Uterus (tissue), 4 donors: ENCODE results near the gene EXTL1. TPM values are rescaled to one million over a fixed set of nuclear protein-coding genes. Genes with fewer than 3 reads are reported as not detected.

Experiments used
- DNase-seq, 2 donors: peaks; one replicate each; pipeline ENCODE4 v3.0.0-alpha.2; 2019 to 2020
- H3K27ac ChIP-seq, 2 donors: fragments of 200-600 bp; sonication (generic); 1 replicate in 1 of 2; 2 replicates in 1 of 2; pipeline ENCODE4 v1.5.1; 2016 to 2018
- H3K27me3 ChIP-seq, 2 donors: fragments of 200-600 bp; sonication (generic); one replicate each; pipeline ENCODE4 v1.5.1; 2018 to 2019; ENCODE audit warnings: control low read depth in 1 of 2
- H3K36me3 ChIP-seq, 2 donors: fragments of 200-600 bp; sonication (generic); one replicate each; pipeline ENCODE4 v1.5.1; 2019; ENCODE audit warnings: control low read depth in 1 of 2
- H3K4me1 ChIP-seq, 2 donors: fragments of 200-600 bp; sonication (generic); one replicate each; pipeline ENCODE4 v1.5.1; 2018 to 2019; ENCODE audit warnings: control low read depth in 1 of 2
- H3K4me3 ChIP-seq, 2 donors: fragments of 200-600 bp; sonication (generic); 1 replicate in 1 of 2; 2 replicates in 1 of 2; pipeline ENCODE4 v1.5.1; 2018 to 2019; ENCODE audit warnings: mild to moderate bottlenecking in 1 of 2
- H3K9me3 ChIP-seq, 2 donors: fragments of 200-600 bp; sonication (generic); one replicate each; pipeline ENCODE4 v1.5.1; 2019; ENCODE audit warnings: control low read depth in 1 of 2
- POLR2A ChIP-seq, 2 donors: fragments of 450-650 bp; IDR thresholded peaks; one replicate each; pipeline ENCODE4 v1.6.1; 2016; ENCODE audit warnings: antibody characterized with exemption in 2 of 2, mild to moderate bottlenecking in 1 of 2, moderate library complexity in 1 of 2
- intact Hi-C: fragments of 100-400 bp; cut with DNase I; formaldehyde crosslinking; loops from one replicate; pipeline ENCODE4 v1.15.1; 2023; ENCODE audit warnings: low total_unique reads
- total RNA-seq, 4 donors: library from RNA; depleted of rRNA in 3 of 4; stranded (reverse); fragments of >200 nt in 3 of 4; gene quantifications; one replicate each; pipeline versions ENCODE4 v1.1.0 to v1.2.4, GENCODE V29; 2014 to 2023
- TF ChIP-seq, protein P1 (sequence below), 4 experiments: fragments of 200-600 bp in 2 of 4; fragments of 450-650 bp in 2 of 4; sonication (generic) in 2 of 4; IDR thresholded peaks; one replicate each; pipeline ENCODE4 v1.5.1; 2016 to 2019; ENCODE audit warnings: antibody characterized with exemption in 4 of 4, mild to moderate bottlenecking in 2 of 4, moderate library complexity in 1 of 4
- donor health status: DM: yes; HTN: yes; CAD: no.

The EXTL1 gene
- total RNA-seq, 4 donors from 2014 or later: 0.26 to 2.7 (median 1.7) TPM; not detected in 1

GRCh38 chr1:26037904-26038303, 16.3 kb downstream of the EXTL1 start:
- Histone ChIP-seq H3K36me3 (no peaks in the 10 kb centered on the region), H3K27ac (no peak overlapping the region), H3K4me1 (peaks cover 0 to 7% of the 10 kb centered on the region in 2 donors), H3K4me3 (no peak overlapping the region), H3K9me3 (no peaks in the 10 kb centered on the region), H3K27me3 (no peaks in the 10 kb centered on the region)
- intact Hi-C loops: loop anchor here (5.0 kb wide), 2 partner anchors 109 to 124 kb away; no protein-coding TSS in a partner anchor
- no peak for TF ChIP-seq POLR2A (IDR thresholded peaks at IDR 0.05)
- TF ChIP-seq, protein P1, sequence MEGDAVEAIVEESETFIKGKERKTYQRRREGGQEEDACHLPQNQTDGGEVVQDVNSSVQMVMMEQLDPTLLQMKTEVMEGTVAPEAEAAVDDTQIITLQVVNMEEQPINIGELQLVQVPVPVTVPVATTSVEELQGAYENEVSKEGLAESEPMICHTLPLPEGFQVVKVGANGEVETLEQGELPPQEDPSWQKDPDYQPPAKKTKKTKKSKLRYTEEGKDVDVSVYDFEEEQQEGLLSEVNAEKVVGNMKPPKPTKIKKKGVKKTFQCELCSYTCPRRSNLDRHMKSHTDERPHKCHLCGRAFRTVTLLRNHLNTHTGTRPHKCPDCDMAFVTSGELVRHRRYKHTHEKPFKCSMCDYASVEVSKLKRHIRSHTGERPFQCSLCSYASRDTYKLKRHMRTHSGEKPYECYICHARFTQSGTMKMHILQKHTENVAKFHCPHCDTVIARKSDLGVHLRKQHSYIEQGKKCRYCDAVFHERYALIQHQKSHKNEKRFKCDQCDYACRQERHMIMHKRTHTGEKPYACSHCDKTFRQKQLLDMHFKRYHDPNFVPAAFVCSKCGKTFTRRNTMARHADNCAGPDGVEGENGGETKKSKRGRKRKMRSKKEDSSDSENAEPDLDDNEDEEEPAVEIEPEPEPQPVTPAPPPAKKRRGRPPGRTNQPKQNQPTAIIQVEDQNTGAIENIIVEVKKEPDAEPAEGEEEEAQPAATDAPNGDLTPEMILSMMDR (IDR thresholded peaks at IDR 0.05): no peak
- DNase-seq: no peak

DNA sequence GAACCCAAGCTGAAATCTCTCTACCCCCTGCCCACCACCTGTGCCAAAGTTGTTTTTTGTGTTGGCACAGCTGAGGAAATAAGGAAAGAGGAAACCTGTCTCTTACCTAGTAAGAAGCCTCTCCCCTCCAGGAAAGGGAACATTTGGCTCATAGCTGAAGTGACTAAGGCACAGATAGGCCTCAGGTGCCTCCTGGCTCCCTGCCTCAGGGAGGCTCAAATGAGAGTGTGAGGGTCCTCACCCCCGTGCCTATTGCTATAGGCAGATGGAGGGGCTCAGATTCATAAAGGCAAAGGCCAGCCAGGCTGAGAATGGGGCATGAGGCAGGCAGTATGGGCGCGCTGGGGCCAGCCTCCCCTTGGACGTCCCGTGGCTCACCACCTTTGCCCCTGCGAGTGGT, 16.9 kb downstream of the EXTL1 start:
- Histone ChIP-seq H3K9me3 (no peaks in the 10 kb centered on the region), H3K4me3 (no peak overlapping the region), H3K4me1 (peaks cover 0 to 7% of the 10 kb centered on the region in 2 donors), H3K36me3 (no peaks in the 10 kb centered on the region), H3K27ac (no peak overlapping the region), H3K27me3 (no peaks in the 10 kb centered on the region)
- no peak for DNase-seq
- intact Hi-C loops: loop anchor here (5.0 kb wide), 2 partner anchors 109 to 124 kb away; no protein-coding TSS in a partner anchor
- no peak for TF ChIP-seq POLR2A (IDR thresholded peaks at IDR 0.05)
- TF ChIP-seq, protein P1 (IDR thresholded peaks at IDR 0.05): no peak

DNA sequence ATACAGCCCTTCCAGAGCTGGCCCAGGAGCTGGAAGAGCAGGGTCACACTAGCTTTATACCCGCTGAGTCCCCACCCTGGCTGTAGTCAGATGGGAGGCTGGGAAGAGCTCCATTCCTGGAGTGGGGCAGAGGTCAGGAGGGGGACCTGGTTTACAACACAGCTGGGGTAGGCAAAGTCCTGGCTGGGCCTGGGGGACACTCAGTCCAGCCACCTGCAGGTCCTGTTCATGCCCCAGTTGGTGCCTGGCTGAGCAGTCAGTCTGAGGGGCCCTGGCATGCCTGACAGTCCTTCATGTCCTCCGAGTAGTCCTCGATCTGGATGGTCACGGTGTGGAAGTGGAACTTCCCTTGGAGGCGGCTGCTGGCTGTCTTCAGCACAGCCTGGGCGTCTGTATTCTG, 17.3 kb downstream of the EXTL1 start:
- H3K27me3 ChIP-seq: no peaks in the 10 kb centered on the region
- H3K4me3 ChIP-seq: no peak overlapping the region
- TF ChIP-seq, protein P1 (IDR thresholded peaks at IDR 0.05): no peak
- no peak for TF ChIP-seq POLR2A (IDR thresholded peaks at IDR 0.05)
- DNase-seq: no peak
- H3K27ac ChIP-seq: no peak overlapping the region
- H3K36me3 ChIP-seq: no peaks in the 10 kb centered on the region
- intact Hi-C loops: loop anchor here (5.0 kb wide), 2 partner anchors 108 to 123 kb away; no protein-coding TSS in a partner anchor
- H3K9me3 ChIP-seq: no peaks in the 10 kb centered on the region
- H3K4me1 ChIP-seq: peaks cover 0 to 7% of the 10 kb centered on the region in 2 donors

GRCh38 chr1:26041401-26041800, 19.8 kb downstream of the EXTL1 start:
- intact Hi-C loops: no loop called here
- H3K4me1 ChIP-seq: peaks cover 0 to 10% of the 10 kb centered on the region in 2 donors
- no peak overlapping the region for H3K27ac ChIP-seq
- H3K9me3 ChIP-seq: no peaks in the 10 kb centered on the region
- no peaks in the 10 kb centered on the region for H3K36me3 ChIP-seq
- no peak overlapping the region for H3K4me3 ChIP-seq
- peaks cover 8 to 9% of the 10 kb centered on the region in 2 donors for H3K27me3 ChIP-seq
- TF ChIP-seq POLR2A (IDR thresholded peaks at IDR 0.05): no peak
- TF ChIP-seq, protein P1 (IDR thresholded peaks at IDR 0.05): no peak
- no peak for DNase-seq

GRCh38 chr1:26041978-26042377, 20.4 kb downstream of the EXTL1 start:
- Histone ChIP-seq H3K36me3 (no peaks in the 10 kb centered on the region), H3K4me3 (no peak overlapping the region), H3K27ac (no peak overlapping the region), H3K27me3 (peaks cover 11 to 14% of the 10 kb centered on the region in 2 donors), H3K9me3 (no peaks in the 10 kb centered on the region), H3K4me1 (peaks cover 0 to 10% of the 10 kb centered on the region in 2 donors)
- intact Hi-C loops: no loop called here
- no peak for TF ChIP-seq POLR2A (IDR thresholded peaks at IDR 0.05)
- TF ChIP-seq, protein P1 (IDR thresholded peaks at IDR 0.05): no peak
- no peak for DNase-seq
